Measurements from ENCODE around the gene UBE2I. TPM values are rescaled to one million over a fixed set of nuclear protein-coding genes. Genes with fewer than 3 reads are reported as not detected.

The UBE2I gene
- total RNA-seq, 2 experiments from 2014 or later: 245 to 254 TPM

GRCh38 chr16:1336619-1337018 lies 27.2 kb downstream of the UBE2I start:
- Mint-ChIP-seq H3K27ac (no peak overlapping the region), H3K36me3 (ENCODE audit: low read depth) (no peaks in the 10 kb centered on the region), H3K4me1 (ENCODE audit: low read depth) (peaks cover 8% of the 10 kb centered on the region), H3K4me3 (no peak overlapping the region), H3K9me3 (no peaks in the 10 kb centered on the region), H3K27me3 (peaks cover 15% of the 10 kb centered on the region)
- intact Hi-C loops (cut with micrococcal nuclease): no loop called here
- ATAC-seq (no peak), DNase-seq (no peak)
- TF ChIP-seq CTCF (IDR thresholded peaks at IDR 0.05): no peak
- CTCF ChIA-PET: interaction anchor here (0.9 to 1.9 kb wide), 3 partner anchors 9 to 36 kb away, joined by 4 to 7 read pairs (median 5); no protein-coding TSS in a partner anchor
- POLR2A ChIA-PET: interaction anchor here (0.7 to 1.1 kb wide), 3 partner anchors 12 to 22 kb away, joined by 3 to 4 read pairs (median 4); no protein-coding TSS in a partner anchor

DNA sequence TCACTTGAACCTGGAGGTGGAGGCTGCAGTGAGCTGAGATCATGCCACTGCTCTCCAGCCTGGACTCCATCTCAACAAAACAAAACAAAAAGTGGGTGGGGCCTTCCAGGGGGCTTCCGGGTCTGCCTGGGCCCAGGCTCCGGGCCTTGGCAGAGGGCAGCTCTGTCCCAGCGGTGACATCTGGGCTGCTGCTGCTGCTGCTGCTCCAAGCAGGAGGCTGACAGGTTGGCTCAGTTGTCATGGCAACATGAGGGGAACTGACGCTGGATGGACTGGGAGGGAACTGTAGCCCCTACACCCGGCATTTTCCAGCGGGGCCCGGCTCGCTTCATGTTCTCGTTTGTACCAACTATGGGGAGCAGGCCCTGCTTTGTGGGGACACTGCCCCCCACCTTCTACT lies 28.1 kb downstream of the UBE2I start:
- CTCF ChIA-PET: interaction anchor here (0.7 to 1.3 kb wide), 4 partner anchors 8 to 27 kb away, joined by 3 to 6 read pairs (median 4); no protein-coding TSS in a partner anchor
- no peak for DNase-seq
- Mint-ChIP-seq H3K9me3 (no peaks in the 10 kb centered on the region), H3K4me3 (no peak overlapping the region), H3K27me3 (peaks cover 10% of the 10 kb centered on the region), H3K36me3 (ENCODE audit: low read depth) (no peaks in the 10 kb centered on the region), H3K27ac (no peak overlapping the region), H3K4me1 (ENCODE audit: low read depth) (peaks cover 9% of the 10 kb centered on the region)
- ATAC-seq: no peak
- POLR2A ChIA-PET: interaction anchor here (1.0 to 1.2 kb wide), 2 partner anchors 10 to 50 kb away, joined by 3 read pairs; no protein-coding TSS in a partner anchor
- intact Hi-C loops (cut with micrococcal nuclease): no loop called here
- no peak for TF ChIP-seq CTCF (IDR thresholded peaks at IDR 0.05)

GRCh38 chr16:1338119-1338730 lies 28.8 kb downstream of the UBE2I start:
- no peaks in the 10 kb centered on the region for H3K9me3 Mint-ChIP-seq
- peaks cover 7% of the 10 kb centered on the region for H3K27me3 Mint-ChIP-seq
- DNase-seq (peak; percentile 61), ATAC-seq (no peak)
- peaks cover 12% of the 10 kb centered on the region for H3K4me1 Mint-ChIP-seq (ENCODE audit: low read depth)
- H3K36me3 Mint-ChIP-seq (ENCODE audit: low read depth): no peaks in the 10 kb centered on the region
- TF ChIP-seq CTCF (IDR thresholded peaks at IDR 0.05): peak; percentile 70
- H3K27ac Mint-ChIP-seq: no peak overlapping the region
- POLR2A ChIA-PET: interaction anchor here (0.6 to 1.2 kb wide), 3 partner anchors 10 to 132 kb away, joined by 3 read pairs; no protein-coding TSS in a partner anchor
- CTCF ChIA-PET: interaction anchor here (0.7 to 1.3 kb wide), 4 partner anchors 9 to 26 kb away, joined by 3 to 6 read pairs (median 4); no protein-coding TSS in a partner anchor
- no peak overlapping the region for H3K4me3 Mint-ChIP-seq
- intact Hi-C loops (cut with micrococcal nuclease): no loop called here

- CTCF ChIA-PET: no interaction called here
- ATAC-seq (no peak), DNase-seq (no peak)
- Mint-ChIP-seq H3K27ac (no peak overlapping the region), H3K27me3 (peaks cover 7% of the 10 kb centered on the region), H3K4me3 (no peak overlapping the region), H3K4me1 (ENCODE audit: low read depth) (peaks cover 15% of the 10 kb centered on the region), H3K9me3 (no peaks in the 10 kb centered on the region), H3K36me3 (ENCODE audit: low read depth) (no peaks in the 10 kb centered on the region)
- POLR2A ChIA-PET: interaction anchor here (0.6 kb wide), 1 partner anchor 131 kb away, joined by 3 read pairs; no protein-coding TSS in a partner anchor
- TF ChIP-seq CTCF (IDR thresholded peaks at IDR 0.05): no peak
- intact Hi-C loops (cut with micrococcal nuclease): no loop called here
Observed at GRCh38 chr16:1338855-1339675, 29.6 kb downstream of the UBE2I start.

Measured in activated CD8-positive, alpha-beta T cell treated with anti-CD3 and anti-CD28 coated beads for 36 hours (primary cell).